Lower lobe of right lung (tissue), 2 donors: ENCODE data around the gene CFB. TPM values are rescaled to one million over a fixed set of nuclear protein-coding genes. Genes with fewer than 3 reads are reported as not detected.
"Not testable (repeated sequence)": the region's sequence is repeated elsewhere in the genome, so short reads cannot be mapped to it uniquely, and the experiment has no call there.

ENCODE experiments used
- ATAC-seq, 2 donors: fragments of 200-7000 bp; cut with Tn5 transposase; one replicate each; pipeline ENCODE4 v1.9.1; 2020 to 2022; ENCODE audit warnings: mild to moderate bottlenecking in 2 of 2, moderate library complexity in 2 of 2
- DNase-seq: peaks from one replicate; pipeline ENCODE4 v3.0.0-alpha.2; 2020
- H3K27ac ChIP-seq: fragments of 200-600 bp; one replicate; pipeline ENCODE4 v1.8.0; 2022
- H3K27me3 ChIP-seq: fragments of 200-600 bp; one replicate; pipeline ENCODE4 v1.8.0; 2022; ENCODE audit warnings: low read depth
- H3K36me3 ChIP-seq: fragments of 200-600 bp; one replicate; pipeline ENCODE4 v1.8.0; 2022; ENCODE audit warnings: mild to moderate bottlenecking
- H3K4me1 ChIP-seq: fragments of 200-600 bp; one replicate; pipeline ENCODE4 v1.8.0; 2022
- H3K4me3 ChIP-seq: fragments of 200-600 bp; one replicate; pipeline ENCODE4 v1.8.0; 2022; ENCODE audit warnings: mild to moderate bottlenecking
- H3K9me3 ChIP-seq: fragments of 200-600 bp; one replicate; pipeline ENCODE4 v1.8.0; 2022
- intact Hi-C: fragments of 100-400 bp; cut with DNase I; formaldehyde crosslinking; loops from one replicate; pipeline ENCODE4 v1.11.0; 2022
- microRNA-seq: library from miRNA; unstranded; fragments of <30 nt; microRNA quantifications from one replicate; pipeline ENCODE4 v1.2.0, GENCODE V29; 2020; ENCODE audit warnings: borderline number of aligned reads
- total RNA-seq: library from RNA; stranded (reverse); fragmentation: NEBNext Ultra II Directional; extraction: Animal tissue kit (Norgen Biotek cat#: 25700); gene quantifications from one replicate; pipeline ENCODE4 v1.2.1, GENCODE V29; 2021
- TF ChIP-seq, protein P1 (sequence below): fragments of 200-600 bp; IDR thresholded peaks from one replicate; pipeline ENCODE4 v1.8.0; 2022; ENCODE audit warnings: antibody characterized with exemption, mild to moderate bottlenecking
- donor health status: DM: no; HTN: yes; CAD: no; lungs with severe emphysema.

CFB gene
- total RNA-seq, 1 donor from 2014 or later = 85.6 TPM

GRCh38 chr6:31978831-31979230 lies 32.9 kb downstream of the CFB start:
- no peak for ATAC-seq

GRCh38 chr6:31979238-31979898 lies 33.5 kb downstream of the CFB start:
- H3K36me3 ChIP-seq = peaks cover 16% of the 10 kb centered on the region
- intact Hi-C loops = no loop called here
- TF ChIP-seq, protein P1, sequence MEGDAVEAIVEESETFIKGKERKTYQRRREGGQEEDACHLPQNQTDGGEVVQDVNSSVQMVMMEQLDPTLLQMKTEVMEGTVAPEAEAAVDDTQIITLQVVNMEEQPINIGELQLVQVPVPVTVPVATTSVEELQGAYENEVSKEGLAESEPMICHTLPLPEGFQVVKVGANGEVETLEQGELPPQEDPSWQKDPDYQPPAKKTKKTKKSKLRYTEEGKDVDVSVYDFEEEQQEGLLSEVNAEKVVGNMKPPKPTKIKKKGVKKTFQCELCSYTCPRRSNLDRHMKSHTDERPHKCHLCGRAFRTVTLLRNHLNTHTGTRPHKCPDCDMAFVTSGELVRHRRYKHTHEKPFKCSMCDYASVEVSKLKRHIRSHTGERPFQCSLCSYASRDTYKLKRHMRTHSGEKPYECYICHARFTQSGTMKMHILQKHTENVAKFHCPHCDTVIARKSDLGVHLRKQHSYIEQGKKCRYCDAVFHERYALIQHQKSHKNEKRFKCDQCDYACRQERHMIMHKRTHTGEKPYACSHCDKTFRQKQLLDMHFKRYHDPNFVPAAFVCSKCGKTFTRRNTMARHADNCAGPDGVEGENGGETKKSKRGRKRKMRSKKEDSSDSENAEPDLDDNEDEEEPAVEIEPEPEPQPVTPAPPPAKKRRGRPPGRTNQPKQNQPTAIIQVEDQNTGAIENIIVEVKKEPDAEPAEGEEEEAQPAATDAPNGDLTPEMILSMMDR = no peak
- H3K9me3 ChIP-seq = no peaks in the 10 kb centered on the region
- no peaks in the 10 kb centered on the region for H3K27me3 ChIP-seq
- H3K27ac ChIP-seq = no peak overlapping the region
- ATAC-seq (no peak), DNase-seq (peak; percentile 20)
- H3K4me3 ChIP-seq = no peak overlapping the region
- peaks cover under 1% of the 10 kb centered on the region for H3K4me1 ChIP-seq

More at GRCh38 chr6:31978831-31979230, 32.9 kb downstream of the CFB start:
- Histone ChIP-seq H3K9me3 (no peaks in the 10 kb centered on the region), H3K36me3 (peaks cover 18% of the 10 kb centered on the region), H3K4me3 (no peak overlapping the region), H3K27ac (no peak overlapping the region), H3K27me3 (no peaks in the 10 kb centered on the region), H3K4me1 (peaks cover 5% of the 10 kb centered on the region)
- intact Hi-C loops = no loop called here
- TF ChIP-seq, protein P1 = no peak
- no peak for DNase-seq

DNA sequence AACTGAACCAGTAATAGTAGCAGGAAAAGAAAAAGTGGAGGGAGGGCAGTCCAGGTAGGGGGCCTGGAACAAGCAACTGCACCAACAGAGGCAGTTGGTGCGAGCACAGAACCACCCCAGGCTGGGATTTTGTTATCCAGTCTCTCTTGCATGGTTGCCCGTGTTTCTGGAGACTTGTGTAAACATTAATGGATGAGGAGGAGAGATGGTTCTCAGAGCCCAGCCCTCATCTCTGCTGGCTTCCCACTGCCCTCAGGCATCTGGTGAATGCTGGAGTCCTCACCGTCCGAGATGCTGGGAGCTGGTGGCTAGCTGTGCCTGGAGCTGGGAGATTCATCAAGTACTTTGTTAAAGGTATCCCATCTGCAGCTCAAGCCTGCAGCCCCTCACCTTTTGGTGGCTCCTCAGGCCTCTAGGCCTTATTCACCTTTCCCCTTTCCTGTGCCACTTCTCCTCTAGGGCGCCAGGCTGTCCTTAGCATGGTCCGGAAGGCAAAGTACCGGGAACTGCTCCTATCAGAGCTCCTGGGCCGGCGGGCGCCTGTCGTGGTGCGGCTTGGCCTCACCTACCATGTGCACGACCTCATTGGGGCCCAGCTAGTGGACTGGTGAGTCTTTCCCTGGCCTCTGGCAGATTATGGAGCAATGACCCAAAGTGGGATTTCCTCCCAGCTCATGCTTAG lies 34.4 kb downstream of the CFB start:
- H3K27me3 ChIP-seq, H3K27ac ChIP-seq, ATAC-seq, intact Hi-C loops, H3K9me3 ChIP-seq, H3K4me1 ChIP-seq, H3K4me3 ChIP-seq, DNase-seq: not testable (repeated sequence)
- peaks cover 12% of the 10 kb centered on the region for H3K36me3 ChIP-seq

GRCh38 chr6:31980998-31981397 lies 35.1 kb downstream of the CFB start:
- H3K36me3 ChIP-seq = peaks cover 12% of the 10 kb centered on the region
- H3K27ac ChIP-seq, H3K27me3 ChIP-seq, H3K9me3 ChIP-seq, intact Hi-C loops, H3K4me1 ChIP-seq, DNase-seq, H3K4me3 ChIP-seq: not testable (repeated sequence)
- ATAC-seq = peak; percentile 28

GRCh38 chr6:31981744-31982143 lies 35.8 kb downstream of the CFB start, which contains the start of gene C4A:
Gene C4A, plus strand, starts transcription at chr6:31982057. Its CDS starts 51 bp downstream, at chr6:31982108.
- H3K36me3 ChIP-seq = peaks cover 12% of the 10 kb centered on the region
- H3K9me3 ChIP-seq, H3K4me3 ChIP-seq, DNase-seq, H3K4me1 ChIP-seq, H3K27me3 ChIP-seq, intact Hi-C loops, H3K27ac ChIP-seq: not testable (repeated sequence)
- ATAC-seq = peak; percentile 79 to 87

DNA sequence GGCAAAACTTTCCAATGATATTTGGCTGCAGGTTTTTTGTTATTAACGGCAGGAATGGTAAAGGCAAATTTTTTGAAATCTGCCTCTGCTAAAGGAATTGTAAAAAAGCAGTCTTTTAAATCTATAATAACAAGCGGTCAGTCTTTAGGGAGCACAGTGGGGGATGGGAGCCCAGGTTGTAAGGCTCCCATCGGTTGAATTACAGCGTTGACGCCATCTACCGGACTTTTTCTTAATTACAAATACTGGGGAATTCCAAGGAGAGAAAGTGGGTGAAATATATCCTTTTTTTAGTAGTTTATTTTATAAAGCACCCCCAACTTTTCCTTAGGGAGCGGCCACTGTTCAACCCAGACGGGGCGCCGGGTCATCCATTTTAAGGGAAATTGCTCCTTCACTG lies 43.5 kb downstream of the CFB start:
- DNase-seq, H3K27ac ChIP-seq, H3K4me3 ChIP-seq, H3K4me1 ChIP-seq, intact Hi-C loops, ATAC-seq, H3K27me3 ChIP-seq, H3K9me3 ChIP-seq, H3K36me3 ChIP-seq: not testable (repeated sequence)

- H3K4me1 ChIP-seq, H3K27me3 ChIP-seq, H3K27ac ChIP-seq, H3K9me3 ChIP-seq, intact Hi-C loops, H3K4me3 ChIP-seq, H3K36me3 ChIP-seq: not testable (repeated sequence)
- DNase-seq = peak; percentile 10
- ATAC-seq = peak in 1 of 2 donors; percentile 3
Measured at GRCh38 chr6:31994421-31994820, 48.5 kb downstream of the CFB start.

DNA sequence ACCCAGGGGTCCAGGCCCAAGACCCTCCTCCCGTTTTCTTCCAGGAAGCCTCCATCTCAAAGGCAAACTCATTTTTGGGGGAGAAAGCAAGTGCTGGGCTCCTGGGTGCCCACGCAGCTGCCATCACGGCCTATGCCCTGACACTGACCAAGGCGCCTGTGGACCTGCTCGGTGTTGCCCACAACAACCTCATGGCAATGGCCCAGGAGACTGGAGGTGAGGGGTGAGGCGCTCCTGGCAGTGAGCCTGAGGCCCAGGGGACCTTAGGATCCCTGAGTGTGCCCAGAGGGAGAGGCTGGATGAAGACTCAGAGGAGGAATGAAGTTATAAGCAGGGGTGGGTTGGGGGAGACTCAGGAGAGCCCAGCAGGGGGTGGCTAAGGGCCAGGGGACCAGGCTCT lies 50.5 kb downstream of the CFB start:
- ATAC-seq, H3K27ac ChIP-seq, intact Hi-C loops, H3K4me1 ChIP-seq, H3K4me3 ChIP-seq, H3K27me3 ChIP-seq, H3K9me3 ChIP-seq, H3K36me3 ChIP-seq: not testable (repeated sequence)
- peak; percentile 18 for DNase-seq

Small RNA genes lying within 50 kb of the gene (microRNA-seq; reads per million reads assigned to microRNA genes)
- not detected for gene MIR1236

Other genes with a start within 250 kb of the CFB start
- gene ABHD16A, start 242.8 kb upstream of the CFB start, total RNA-seq = 56.4 TPM
- gene LY6G6F, start 239.2 kb upstream of the CFB start, total RNA-seq = 0.97 TPM
- not detected for gene LY6G6D, start 230.7 kb upstream of the CFB start, total RNA-seq
- not detected for gene LY6G6C, start 224.3 kb upstream of the CFB start, total RNA-seq
- gene MPIG6B, start 222.7 kb upstream of the CFB start, total RNA-seq = 2.6 TPM
- 67.0 TPM for gene DDAH2, start 216.8 kb upstream of the CFB start, total RNA-seq
- 310 TPM for gene CLIC1, start 209.6 kb upstream of the CFB start, total RNA-seq
- 14.9 TPM for gene MSH5, start 206.1 kb upstream of the CFB start, total RNA-seq
- gene SAPCD1, start 183.4 kb upstream of the CFB start, total RNA-seq = 1.2 TPM
- gene VWA7, start 168.8 kb upstream of the CFB start, total RNA-seq = 4.2 TPM
- gene VARS1, start 150.3 kb upstream of the CFB start, total RNA-seq = 44.1 TPM
- gene LSM2, start 139.1 kb upstream of the CFB start, total RNA-seq = 30.5 TPM
- 2.5 TPM for gene HSPA1L, start 130.8 kb upstream of the CFB start, total RNA-seq
- gene HSPA1A, start 130.6 kb upstream of the CFB start, total RNA-seq = 230 TPM
- 122 TPM for gene HSPA1B, start 118.4 kb upstream of the CFB start, total RNA-seq
- 70.5 TPM for gene NEU1, start 83.3 kb upstream of the CFB start, total RNA-seq
- 53.7 TPM for gene SLC44A4, start 67.1 kb upstream of the CFB start, total RNA-seq
- gene EHMT2, start 48.4 kb upstream of the CFB start, total RNA-seq = 46.0 TPM
- gene ZBTB12, start 44.0 kb upstream of the CFB start, total RNA-seq = 5.1 TPM
- 311 TPM for gene C2, start 18.4 kb upstream of the CFB start, total RNA-seq
- gene NELFE, start 12.9 kb downstream of the CFB start, total RNA-seq = 47.0 TPM
- gene SKIC2, start 13.1 kb downstream of the CFB start, total RNA-seq = 64.2 TPM
- 16.5 TPM for gene DXO, start 26.0 kb downstream of the CFB start, total RNA-seq
- 175 TPM for gene C4A, start 36.0 kb downstream of the CFB start, total RNA-seq
- gene C4B, start 68.7 kb downstream of the CFB start, total RNA-seq = 162 TPM
- gene CYP21A2, start 92.3 kb downstream of the CFB start, total RNA-seq = 1.1 TPM
- 120 TPM for gene TNXB, start 163.2 kb downstream of the CFB start, total RNA-seq
- 83.7 TPM for gene ATF6B, start 182.2 kb downstream of the CFB start, total RNA-seq
- gene FKBPL, start 184.2 kb downstream of the CFB start, total RNA-seq = 5.8 TPM
- 1.2 TPM for gene PRRT1, start 205.8 kb downstream of the CFB start, total RNA-seq
- gene PPT2, start 208.0 kb downstream of the CFB start, total RNA-seq = 13.7 TPM
- 13.4 TPM for gene EGFL8, start 218.5 kb downstream of the CFB start, total RNA-seq
- gene AGPAT1, start 230.0 kb downstream of the CFB start, total RNA-seq = 51.2 TPM
- gene RNF5, start 232.3 kb downstream of the CFB start, total RNA-seq = 44.9 TPM
- gene AGER, start 238.2 kb downstream of the CFB start, total RNA-seq = 882 TPM
- gene PBX2, start 244.1 kb downstream of the CFB start, total RNA-seq = 89.2 TPM
- gene GPSM3, start 246.5 kb downstream of the CFB start, total RNA-seq = 76.2 TPM